H4 (cell line): ENCODE measurements around the gene PRKCE. TPM values are rescaled to one million over a fixed set of nuclear protein-coding genes. Genes with fewer than 3 reads are reported as not detected.

Experiments
- DNase-seq: peaks from one replicate; pipeline ENCODE4 v3.0.0-alpha.2; 2015; ENCODE audit warnings: low spot score
- total RNA-seq: library from RNA; depleted of rRNA; stranded (reverse); fragments of >200 nt; shearing (Covaris generic); gene quantifications from 2 replicates; pipeline ENCODE4 v1.2.3, GENCODE V29; 2014

The PRKCE gene
- total RNA-seq, 1 experiment from 2014 or later = 22.4 TPM

GRCh38 chr2:46116553-46116991, 465.1 kb downstream of the PRKCE start:
- no peak for DNase-seq

- DNase-seq = no peak
Observed at GRCh38 chr2:46117379-46117778, 465.9 kb downstream of the PRKCE start.

GRCh38 chr2:46117994-46118393, 466.5 kb downstream of the PRKCE start:
- DNase-seq = no peak

- DNase-seq = no peak
Observed at GRCh38 chr2:46118656-46119371, 467.3 kb downstream of the PRKCE start.

- DNase-seq = no peak
Observed at GRCh38 chr2:46119453-46119852, 468.0 kb downstream of the PRKCE start.

GRCh38 chr2:46120792-46121555, 469.5 kb downstream of the PRKCE start:
- no peak for DNase-seq

- no peak for DNase-seq
Observed at GRCh38 chr2:46122318-46122976, 471.0 kb downstream of the PRKCE start.

- DNase-seq = no peak
Observed at GRCh38 chr2:46123013-46123412, 471.5 kb downstream of the PRKCE start.

- DNase-seq = no peak
Observed at GRCh38 chr2:46125798-46126197, 474.3 kb downstream of the PRKCE start.

GRCh38 chr2:46126571-46126970, 475.1 kb downstream of the PRKCE start:
- no peak for DNase-seq

GRCh38 chr2:46127176-46127575, 475.7 kb downstream of the PRKCE start:
- DNase-seq = no peak

GRCh38 chr2:46130511-46130910, 479.0 kb downstream of the PRKCE start:
- no peak for DNase-seq

- no peak for DNase-seq
Observed at GRCh38 chr2:46132996-46133395, 481.5 kb downstream of the PRKCE start.

GRCh38 chr2:46134531-46135227, 483.2 kb downstream of the PRKCE start:
- DNase-seq = no peak

- DNase-seq = no peak
Observed at GRCh38 chr2:46135228-46135855, 483.9 kb downstream of the PRKCE start.

- DNase-seq = no peak
Observed at GRCh38 chr2:46135958-46136357, 484.5 kb downstream of the PRKCE start.

- no peak for DNase-seq
Observed at GRCh38 chr2:46136481-46136880, 485.0 kb downstream of the PRKCE start.

- no peak for DNase-seq
Observed at GRCh38 chr2:46136953-46137352, 485.5 kb downstream of the PRKCE start.

- no peak for DNase-seq
Observed at GRCh38 chr2:46142546-46143428, 491.3 kb downstream of the PRKCE start.

GRCh38 chr2:46143429-46144132, 492.1 kb downstream of the PRKCE start:
- DNase-seq = no peak
